ENCODE results near the gene HDAC4.

The HDAC4 gene

DNA sequence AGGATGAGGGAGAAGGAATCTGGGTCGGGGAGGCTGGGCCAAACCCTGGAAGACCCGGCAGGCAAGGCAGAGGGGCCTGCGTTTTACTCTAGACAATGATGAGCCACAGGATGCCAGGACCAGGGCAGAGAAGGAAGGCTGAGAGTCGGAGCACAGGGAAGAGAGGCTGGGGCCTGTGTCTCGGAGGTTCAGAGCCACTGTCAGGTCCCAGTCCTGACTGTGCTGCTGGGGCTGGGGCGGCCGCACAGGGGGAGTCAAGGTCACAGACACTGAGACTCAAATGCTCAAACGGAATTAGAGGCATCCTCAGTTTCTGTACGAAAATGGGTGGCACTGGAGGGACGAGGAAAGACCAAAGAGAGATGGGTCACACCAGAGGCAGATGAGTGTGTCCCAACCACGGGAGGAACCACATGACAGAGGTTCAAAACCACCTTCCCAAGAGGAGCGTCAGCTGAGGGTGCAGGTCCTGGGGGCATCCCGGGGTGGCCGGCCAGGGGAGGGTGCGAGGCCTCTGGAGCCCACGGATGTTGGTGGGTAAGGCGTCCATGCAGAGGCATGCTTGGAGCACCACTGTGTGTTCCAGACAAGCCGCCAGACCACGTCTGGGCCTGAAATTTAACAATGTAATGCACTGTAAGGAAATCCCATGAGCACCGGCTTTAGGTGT, 14.7 kb downstream of the HDAC4 start:
- Histone ChIP-seq H3K4me1 (ENCODE audit: insufficient read depth, low read length) (peaks cover 13% of the 10 kb centered on the region; the same call in 1 of the 2 replicates), H3K9me3 (ENCODE audit: insufficient read depth, low read depth, low read length) (no peaks in the 10 kb centered on the region), H3K36me3 (ENCODE audit: insufficient read depth, low read depth, low read length) (peaks cover 5% of the 10 kb centered on the region; the same call in 1 of the 2 replicates), H3K4me3 (ENCODE audit: low read length) (no peak overlapping the region), H3K9ac (ENCODE audit: low read depth, low read length) (no peak overlapping the region), H3K27ac (ENCODE audit: low read length) (no peak overlapping the region), H3K27me3 (ENCODE audit: insufficient read depth, low read length) (no peaks in the 10 kb centered on the region)

- Histone ChIP-seq H3K36me3 (ENCODE audit: insufficient read depth, low read depth, low read length) (peaks cover 5% of the 10 kb centered on the region; the same call in 1 of the 2 replicates), H3K4me1 (ENCODE audit: insufficient read depth, low read length) (peaks cover 21% of the 10 kb centered on the region), H3K27ac (ENCODE audit: low read length) (no peak overlapping the region), H3K27me3 (ENCODE audit: insufficient read depth, low read length) (no peaks in the 10 kb centered on the region), H3K9me3 (ENCODE audit: insufficient read depth, low read depth, low read length) (no peaks in the 10 kb centered on the region), H3K4me3 (ENCODE audit: low read length) (no peak overlapping the region), H3K9ac (ENCODE audit: low read depth, low read length) (no peak overlapping the region; the same call in 1 of the 2 replicates)
Observed at GRCh38 chr2:239385096-239386000, 15.5 kb downstream of the HDAC4 start.

GRCh38 chr2:239383759-239384156, 17.1 kb downstream of the HDAC4 start:
- Histone ChIP-seq H3K9ac (ENCODE audit: low read depth, low read length) (no peak overlapping the region), H3K9me3 (ENCODE audit: insufficient read depth, low read depth, low read length) (no peaks in the 10 kb centered on the region), H3K36me3 (ENCODE audit: insufficient read depth, low read depth, low read length) (no peaks in the 10 kb centered on the region), H3K4me3 (ENCODE audit: low read length) (no peak overlapping the region), H3K27me3 (ENCODE audit: insufficient read depth, low read length) (no peaks in the 10 kb centered on the region), H3K4me1 (ENCODE audit: insufficient read depth, low read length) (peaks cover 22% of the 10 kb centered on the region), H3K27ac (ENCODE audit: low read length) (no peak overlapping the region)

GRCh38 chr2:239383036-239383758, 17.6 kb downstream of the HDAC4 start:
- Histone ChIP-seq H3K27me3 (ENCODE audit: insufficient read depth, low read length) (no peaks in the 10 kb centered on the region), H3K36me3 (ENCODE audit: insufficient read depth, low read depth, low read length) (no peaks in the 10 kb centered on the region), H3K4me1 (ENCODE audit: insufficient read depth, low read length) (peaks cover 22% of the 10 kb centered on the region), H3K27ac (ENCODE audit: low read length) (no peak overlapping the region), H3K9me3 (ENCODE audit: insufficient read depth, low read depth, low read length) (no peaks in the 10 kb centered on the region), H3K9ac (ENCODE audit: low read depth, low read length) (no peak overlapping the region), H3K4me3 (ENCODE audit: low read length) (no peak overlapping the region)

- Histone ChIP-seq H3K27me3 (ENCODE audit: insufficient read depth, low read length) (no peaks in the 10 kb centered on the region), H3K36me3 (ENCODE audit: insufficient read depth, low read depth, low read length) (0 out of 2 replicates have a peak, but pooled peaks cover under 1% of the 10 kb centered on the region), H3K4me1 (ENCODE audit: insufficient read depth, low read length) (peaks cover 22% of the 10 kb centered on the region), H3K27ac (ENCODE audit: low read length) (no peak overlapping the region), H3K9me3 (ENCODE audit: insufficient read depth, low read depth, low read length) (no peaks in the 10 kb centered on the region), H3K4me3 (ENCODE audit: low read length) (no peak overlapping the region), H3K9ac (ENCODE audit: low read depth, low read length) (no peak overlapping the region)
Observed at GRCh38 chr2:239382384-239382880, 18.4 kb downstream of the HDAC4 start.

- Histone ChIP-seq H3K9ac (ENCODE audit: low read depth, low read length) (no peak overlapping the region), H3K27me3 (ENCODE audit: insufficient read depth, low read length) (no peaks in the 10 kb centered on the region), H3K36me3 (ENCODE audit: insufficient read depth, low read depth, low read length) (0 out of 2 replicates have a peak, but pooled peaks cover 4% of the 10 kb centered on the region), H3K9me3 (ENCODE audit: insufficient read depth, low read depth, low read length) (no peaks in the 10 kb centered on the region), H3K4me3 (ENCODE audit: low read length) (peak overlapping the region; percentile 17; the same call in 1 of the 2 replicates), H3K4me1 (ENCODE audit: insufficient read depth, low read length) (peaks cover 22% of the 10 kb centered on the region), H3K27ac (ENCODE audit: low read length) (no peak overlapping the region)
Observed at GRCh38 chr2:239381709-239382134, 19.1 kb downstream of the HDAC4 start.

GRCh38 chr2:239380831-239381708, 19.8 kb downstream of the HDAC4 start:
- peak overlapping the region; percentile 25; the same call in 1 of the 2 replicates for H3K9ac ChIP-seq (ENCODE audit: low read depth, low read length)
- peak overlapping the region; percentile 17; the same call in 1 of the 2 replicates for H3K4me3 ChIP-seq (ENCODE audit: low read length)
- no peaks in the 10 kb centered on the region for H3K27me3 ChIP-seq (ENCODE audit: insufficient read depth, low read length)
- H3K4me1 ChIP-seq (ENCODE audit: insufficient read depth, low read length): peaks cover 22% of the 10 kb centered on the region
- no peaks in the 10 kb centered on the region for H3K9me3 ChIP-seq (ENCODE audit: insufficient read depth, low read depth, low read length)
- H3K36me3 ChIP-seq (ENCODE audit: insufficient read depth, low read depth, low read length): 0 out of 2 replicates have a peak, but pooled peaks cover 4% of the 10 kb centered on the region
- H3K27ac ChIP-seq (ENCODE audit: low read length): no peak overlapping the region

DNA sequence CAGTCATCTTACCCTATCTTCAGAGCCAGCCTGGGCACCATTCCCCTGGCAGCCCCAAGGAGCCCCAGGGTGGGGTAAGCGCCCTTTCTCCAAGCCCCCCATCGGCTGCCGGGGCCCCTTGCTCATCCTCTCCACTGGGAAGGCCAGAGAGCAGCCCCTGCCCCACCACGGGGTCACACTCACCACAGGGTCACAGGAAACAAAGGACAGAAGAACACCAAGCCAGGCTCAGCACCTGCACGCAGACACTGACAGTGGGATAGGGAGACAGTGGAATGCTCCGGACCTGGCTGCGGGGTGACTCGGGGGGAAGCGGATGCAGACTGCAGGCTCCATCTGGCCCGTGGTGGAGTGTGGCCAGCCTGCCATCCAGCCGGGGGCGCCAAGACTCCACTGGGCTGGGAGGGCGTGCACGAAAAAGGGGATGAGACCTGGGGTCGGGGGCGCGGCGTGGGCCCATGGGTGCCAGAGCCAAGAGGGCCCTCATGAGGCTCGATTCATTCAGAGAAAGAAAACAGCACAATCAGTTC, 21.1 kb downstream of the HDAC4 start:
- H3K4me1 ChIP-seq (ENCODE audit: insufficient read depth, low read length): peaks cover 22% of the 10 kb centered on the region
- H3K27ac ChIP-seq (ENCODE audit: low read length): no peak overlapping the region
- H3K27me3 ChIP-seq (ENCODE audit: insufficient read depth, low read length): no peaks in the 10 kb centered on the region
- H3K36me3 ChIP-seq (ENCODE audit: insufficient read depth, low read depth, low read length): 0 out of 2 replicates have a peak, but pooled peaks cover 4% of the 10 kb centered on the region
- H3K9me3 ChIP-seq (ENCODE audit: insufficient read depth, low read depth, low read length): no peaks in the 10 kb centered on the region
- no peak overlapping the region for H3K9ac ChIP-seq (ENCODE audit: low read depth, low read length)
- no peak overlapping the region for H3K4me3 ChIP-seq (ENCODE audit: low read length)

DNA sequence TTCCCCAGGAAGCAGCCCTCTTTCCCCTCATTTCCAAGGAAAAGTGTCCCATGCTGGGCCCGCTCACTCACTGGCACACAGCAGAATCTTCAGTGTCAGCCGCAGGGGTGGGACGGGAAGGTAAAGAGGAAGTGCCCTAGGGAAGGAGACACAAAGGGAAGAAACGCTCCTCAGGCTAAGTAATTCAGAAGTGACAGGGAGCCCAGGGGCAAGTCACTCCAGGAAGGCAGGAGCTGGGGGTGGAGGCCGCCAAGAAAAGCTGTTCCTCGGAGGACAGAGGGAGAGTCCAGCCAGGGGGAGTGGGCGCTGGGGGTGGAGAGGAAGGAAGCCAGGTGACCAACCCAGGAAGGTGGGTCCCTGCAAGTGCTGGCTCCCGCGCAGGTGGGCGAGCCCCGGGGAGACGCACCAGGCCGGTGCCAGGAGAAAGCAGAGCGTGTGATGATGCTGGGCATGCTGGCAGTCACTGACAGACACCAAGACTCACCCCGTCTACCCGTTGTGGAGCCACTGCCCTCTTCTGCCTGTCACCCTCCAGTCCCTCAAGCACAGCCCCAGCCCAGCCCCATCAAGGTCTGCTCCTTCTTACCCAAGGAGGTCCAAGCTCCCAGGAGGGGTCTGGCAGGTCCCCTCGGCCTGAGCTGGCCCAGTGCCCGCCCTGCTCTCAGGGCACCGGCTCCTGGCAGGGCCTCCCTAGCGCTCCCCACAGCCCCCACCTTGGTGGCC, 21.7 kb downstream of the HDAC4 start:
- H3K9ac ChIP-seq (ENCODE audit: low read depth, low read length): no peak overlapping the region
- H3K27me3 ChIP-seq (ENCODE audit: insufficient read depth, low read length): no peaks in the 10 kb centered on the region
- no peak overlapping the region for H3K27ac ChIP-seq (ENCODE audit: low read length)
- no peaks in the 10 kb centered on the region for H3K9me3 ChIP-seq (ENCODE audit: insufficient read depth, low read depth, low read length)
- no peak overlapping the region for H3K4me3 ChIP-seq (ENCODE audit: low read length)
- 0 out of 2 replicates have a peak, but pooled peaks cover 4% of the 10 kb centered on the region for H3K36me3 ChIP-seq (ENCODE audit: insufficient read depth, low read depth, low read length)
- peaks cover 22% of the 10 kb centered on the region for H3K4me1 ChIP-seq (ENCODE audit: insufficient read depth, low read length)

All from iPS-20b (cell line).